Esophagus (tissue), 2 donors: ENCODE results near the gene GPR55. TPM values are rescaled to one million over a fixed set of nuclear protein-coding genes. Genes with fewer than 3 reads are reported as not detected.

ENCODE experiments used
- H3K27ac ChIP-seq, 2 donors: one replicate each; pipeline ENCODE4 v1.5.1; 2013; ENCODE audit warnings: low read depth in 2 of 2, mild to moderate bottlenecking in 2 of 2, inconsistent platforms in 1 of 2, low read length in 1 of 2, moderate library complexity in 1 of 2
- H3K27me3 ChIP-seq, 2 donors: one replicate each; pipeline ENCODE4 v1.6.1; 2013; ENCODE audit warnings: low read length in 2 of 2, control low read depth in 1 of 2, mild to moderate bottlenecking in 1 of 2; ENCODE audit not compliant: insufficient read depth in 2 of 2, control insufficient read depth in 1 of 2
- H3K36me3 ChIP-seq, 2 donors: one replicate each; pipeline ENCODE4 v1.6.1; 2013; ENCODE audit warnings: low read length in 1 of 2; ENCODE audit not compliant: control insufficient read depth in 2 of 2, insufficient read depth in 2 of 2
- H3K4me1 ChIP-seq, 2 donors: one replicate each; pipeline ENCODE4 v1.6.1; 2013; ENCODE audit warnings: low read length in 1 of 2; ENCODE audit not compliant: control insufficient read depth in 2 of 2, insufficient read depth in 2 of 2
- H3K4me3 ChIP-seq, 2 donors: one replicate each; pipeline ENCODE4 v1.5.1; 2013; ENCODE audit warnings: low read length in 2 of 2, mild to moderate bottlenecking in 2 of 2, low read depth in 1 of 2, moderate library complexity in 1 of 2
- H3K9me3 ChIP-seq, 2 donors: one replicate each; pipeline ENCODE4 v1.6.1; 2013; ENCODE audit warnings: mild to moderate bottlenecking in 2 of 2, low read depth in 1 of 2, low read length in 1 of 2, moderate library complexity in 1 of 2; ENCODE audit not compliant: control insufficient read depth in 2 of 2, insufficient read depth in 1 of 2
- WGBS, 2 donors: extraction: QIAGEN DNeasy Blood & Tissue Kit; methylation state at CpG; one replicate each; pipeline ENCODE4 v1.1.7; 2013; 5-methylcytosine and 5-hydroxymethylcytosine counted together
- polyA plus RNA-seq, 2 donors: library from polyadenylated mRNA; stranded (reverse); fragments of 200-250 nt; gene quantifications; one replicate each; pipeline ENCODE4 v1.2.3, GENCODE V29; 2013
- donor health status: healthy with polysubstance abuse.
- donor health status: Bipolar disorder and iron deficiency.

The GPR55 gene
- polyA plus RNA-seq, 2 donors: 0.28 to 0.88 TPM

DNA sequence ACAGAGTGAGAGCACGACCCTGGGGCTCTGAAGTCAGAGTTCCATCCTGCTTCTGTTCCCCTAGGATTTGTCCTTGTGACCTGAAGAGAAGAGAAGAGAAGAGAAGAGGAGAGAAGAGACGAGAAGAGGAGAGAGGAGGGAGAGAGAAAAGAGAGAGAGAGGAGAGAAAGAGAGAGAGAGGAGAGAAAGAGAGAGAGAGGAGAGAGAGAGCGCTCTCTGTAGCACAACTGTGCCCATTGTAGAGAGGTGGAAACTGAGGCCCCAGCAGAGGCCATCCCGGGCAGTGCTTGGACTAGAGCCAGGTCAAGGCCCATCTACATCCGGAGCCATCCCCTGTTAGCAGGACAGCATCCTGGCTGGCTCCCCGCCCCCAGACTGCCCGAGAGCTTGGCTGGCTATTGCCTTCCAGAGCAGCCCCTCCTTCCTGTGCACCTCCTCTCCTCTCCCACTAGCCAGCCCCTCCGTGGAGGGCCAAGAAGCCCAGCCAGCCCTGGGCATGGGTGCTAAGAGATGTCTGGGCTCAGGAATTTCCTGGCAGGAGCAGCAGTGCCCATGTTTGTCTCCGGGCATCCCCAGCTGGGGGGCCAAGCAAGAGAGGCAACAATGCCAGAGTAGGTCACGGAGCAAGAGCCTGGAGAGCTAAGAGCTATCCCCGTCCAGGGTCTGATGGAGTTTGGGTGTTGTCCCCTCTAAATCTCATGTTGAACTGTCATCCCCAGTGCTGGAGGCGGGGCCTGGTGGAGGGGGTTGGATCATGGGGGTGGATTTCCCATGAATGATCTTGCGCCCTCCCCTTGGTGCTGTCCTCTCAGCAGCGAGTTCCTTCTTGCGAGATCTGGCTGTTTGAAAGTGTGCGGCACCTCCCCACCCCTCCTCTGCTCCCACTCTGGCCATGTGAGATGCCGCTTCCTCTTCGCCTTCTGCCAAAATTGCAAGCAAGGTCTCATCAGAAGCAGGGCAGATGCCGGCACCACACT, 18.2 kb upstream of the GPR55 start:
- H3K36me3 ChIP-seq: no peaks in the 10 kb centered on the region
- H3K9me3 ChIP-seq: peaks cover 0 to 4% of the 10 kb centered on the region in 2 donors
- 60 to 61% methylated on average over 19 of the region's 19 CpGs for WGBS, 2 donors
- H3K27me3 ChIP-seq: no peaks in the 10 kb centered on the region
- no peak overlapping the region for H3K27ac ChIP-seq
- no peak overlapping the region for H3K4me3 ChIP-seq
- H3K4me1 ChIP-seq: no peaks in the 10 kb centered on the region

- H3K27ac ChIP-seq: no peak overlapping the region
- H3K4me1 ChIP-seq: no peaks in the 10 kb centered on the region
- WGBS, 2 donors: 63 to 65% methylated on average over 3 of the region's 3 CpGs
- peaks cover 0 to 4% of the 10 kb centered on the region in 2 donors for H3K9me3 ChIP-seq
- no peaks in the 10 kb centered on the region for H3K27me3 ChIP-seq
- no peak overlapping the region for H3K4me3 ChIP-seq
- H3K36me3 ChIP-seq: no peaks in the 10 kb centered on the region
These were observed 17.3 kb upstream of the GPR55 start for GRCh38 chr2:230942371-230942770.

DNA sequence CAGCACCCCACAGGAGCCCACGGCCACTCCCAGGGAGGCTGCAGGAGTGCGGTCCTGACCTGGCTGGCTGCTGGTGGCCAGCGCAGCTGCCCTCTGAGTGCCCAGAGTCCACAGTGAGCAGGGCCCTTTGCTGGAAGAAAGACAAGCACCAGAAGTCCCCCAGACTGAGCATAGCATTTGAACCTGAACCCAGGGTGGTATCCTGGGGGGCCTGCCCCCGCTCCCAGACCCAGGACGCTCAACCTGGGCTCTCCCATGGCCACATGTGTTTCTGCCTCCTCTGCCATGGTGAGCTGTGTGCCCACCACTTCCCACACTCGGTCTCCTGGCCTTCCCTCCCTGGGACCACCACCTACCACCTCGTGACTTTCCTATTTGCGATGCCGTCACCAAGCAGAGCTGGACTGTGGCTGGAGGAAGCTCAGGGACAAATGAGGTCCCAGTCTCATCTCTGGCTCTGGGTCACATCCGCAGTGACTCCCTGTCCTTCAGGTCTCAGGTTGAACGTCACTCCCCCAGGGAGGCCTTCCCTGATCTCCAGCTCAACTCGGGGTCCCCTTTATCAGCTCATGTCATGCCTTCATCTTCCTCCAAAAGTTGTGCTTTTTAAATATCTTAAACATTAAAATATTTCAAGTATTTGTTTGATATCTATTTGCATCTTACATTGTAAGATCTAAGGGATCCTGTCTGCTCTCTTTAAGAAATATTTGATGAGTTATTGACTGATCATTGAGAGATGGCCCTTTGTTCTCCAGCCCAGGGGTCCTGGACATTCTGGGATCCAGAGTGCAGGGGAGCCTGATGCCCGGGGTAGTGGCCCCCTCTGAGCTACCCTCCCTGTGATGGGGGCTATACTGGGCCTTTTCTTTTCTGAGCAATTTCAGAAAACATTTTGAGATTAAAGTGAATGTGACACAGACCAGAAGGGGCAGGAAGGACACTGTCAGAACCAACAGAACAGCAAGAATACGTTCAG, 16.4 kb upstream of the GPR55 start:
- no peaks in the 10 kb centered on the region for H3K36me3 ChIP-seq
- H3K4me3 ChIP-seq: no peak overlapping the region
- no peaks in the 10 kb centered on the region for H3K4me1 ChIP-seq
- H3K27ac ChIP-seq: no peak overlapping the region
- WGBS, 2 donors: 77 to 79% methylated on average over 14 of the region's 14 CpGs
- peaks cover 0 to 4% of the 10 kb centered on the region in 2 donors for H3K9me3 ChIP-seq
- no peaks in the 10 kb centered on the region for H3K27me3 ChIP-seq

DNA sequence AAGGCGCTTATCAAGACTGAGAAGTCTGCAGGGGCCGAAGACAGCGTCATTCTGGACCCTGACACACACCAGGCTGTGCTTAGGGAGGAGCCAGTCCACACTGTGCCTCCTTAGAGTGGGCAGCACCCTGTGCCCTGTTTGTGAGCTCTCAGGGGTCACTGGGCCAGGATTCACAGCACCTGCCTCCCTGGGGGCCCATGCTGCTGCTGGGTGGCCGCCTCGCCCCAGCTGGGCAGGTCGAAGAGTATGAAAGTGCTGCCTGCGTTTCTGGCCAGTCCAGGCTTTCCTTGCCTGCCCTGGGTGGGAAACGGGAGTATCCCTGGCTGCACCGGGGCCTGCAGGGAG, 15.4 kb upstream of the GPR55 start:
- H3K27me3 ChIP-seq: no peaks in the 10 kb centered on the region
- 81 to 91% methylated on average over 9 of the region's 9 CpGs for WGBS, 2 donors

DNA sequence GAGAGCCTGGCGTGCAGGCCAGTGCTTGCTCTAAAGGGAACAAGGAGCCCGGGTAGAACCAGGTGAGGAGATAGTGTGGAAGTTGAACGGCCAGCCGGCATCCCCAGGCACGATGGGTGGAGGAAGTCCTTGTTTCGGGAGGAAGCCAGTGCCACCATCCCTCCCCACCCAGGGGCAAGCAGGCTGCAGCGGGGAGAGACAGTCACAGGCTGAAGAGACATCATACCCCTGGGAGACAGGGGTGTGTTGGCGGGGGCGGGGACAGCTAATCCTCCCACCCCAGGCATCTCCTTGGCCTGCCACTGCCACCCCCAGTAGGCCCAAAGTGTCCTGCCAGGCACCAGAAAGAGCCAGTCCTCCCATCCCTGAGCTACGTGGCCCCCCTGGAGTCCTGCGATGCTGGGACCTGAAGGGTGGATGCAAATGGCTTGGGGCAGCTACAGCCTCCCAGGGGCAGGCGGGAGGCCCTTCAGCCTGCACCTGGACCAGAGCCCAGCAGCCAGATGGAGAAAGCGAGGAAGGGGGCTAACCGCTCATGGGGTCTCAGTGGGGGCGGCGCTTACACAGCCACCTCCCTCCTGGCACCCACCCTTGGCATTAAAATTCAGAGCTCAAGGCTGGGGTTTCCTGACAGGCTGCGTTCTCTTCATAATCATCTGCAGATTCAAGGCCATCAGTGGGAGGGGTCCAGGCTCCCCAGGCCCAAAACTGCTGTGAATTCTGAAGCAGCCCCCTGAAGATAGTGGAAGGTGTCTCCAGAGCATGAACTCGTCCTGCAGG, 14.8 kb upstream of the GPR55 start:
- Histone ChIP-seq H3K27me3 (no peaks in the 10 kb centered on the region), H3K9me3 (peaks cover 0 to 4% of the 10 kb centered on the region in 2 donors), H3K4me3 (no peak overlapping the region), H3K27ac (no peak overlapping the region), H3K4me1 (no peaks in the 10 kb centered on the region), H3K36me3 (no peaks in the 10 kb centered on the region)
- WGBS, 2 donors: 88 to 89% methylated on average over 18 of the region's 18 CpGs

More for the DNA sequence above, 15.4 kb upstream of the GPR55 start:
- no peak overlapping the region for H3K27ac ChIP-seq
- H3K4me3 ChIP-seq: no peak overlapping the region
- H3K4me1 ChIP-seq: no peaks in the 10 kb centered on the region
- peaks cover 0 to 4% of the 10 kb centered on the region in 2 donors for H3K9me3 ChIP-seq
- no peaks in the 10 kb centered on the region for H3K36me3 ChIP-seq

GRCh38 chr2:230939066-230939591, 14.1 kb upstream of the GPR55 start:
- Histone ChIP-seq H3K4me3 (no peak overlapping the region), H3K36me3 (no peaks in the 10 kb centered on the region), H3K27me3 (no peaks in the 10 kb centered on the region), H3K4me1 (no peaks in the 10 kb centered on the region), H3K9me3 (peaks cover 0 to 4% of the 10 kb centered on the region in 2 donors), H3K27ac (no peak overlapping the region)
- 91 to 98% methylated on average over 7 of the region's 7 CpGs for WGBS, 2 donors

DNA sequence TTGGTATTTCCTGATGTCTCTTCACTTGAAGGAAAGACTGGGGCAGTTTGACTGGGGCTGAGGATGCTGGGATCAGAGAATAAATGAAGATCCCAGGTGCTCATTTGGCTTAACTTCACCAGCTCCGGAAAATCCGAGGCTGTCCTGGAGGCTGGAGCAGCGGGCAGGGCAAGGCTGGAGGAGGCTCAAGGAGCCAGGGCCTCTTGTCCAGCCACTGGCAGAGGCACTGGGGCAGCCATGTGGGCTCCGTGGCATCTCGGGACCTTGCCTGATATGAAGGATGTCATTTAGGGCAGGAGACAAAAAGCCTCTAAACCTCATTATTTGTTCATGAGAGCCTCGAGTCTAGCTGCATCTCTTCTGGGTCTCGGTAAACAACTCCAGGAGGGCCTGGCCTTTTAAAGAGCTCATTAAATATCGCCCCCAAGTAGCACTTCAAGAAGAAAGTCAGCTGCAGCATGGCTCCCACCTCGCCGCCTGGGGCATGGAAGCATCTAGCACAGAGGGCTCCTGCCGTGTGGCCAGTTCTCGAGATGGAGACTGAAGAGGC, 13.5 kb upstream of the GPR55 start:
- Histone ChIP-seq H3K4me1 (no peaks in the 10 kb centered on the region), H3K27me3 (no peaks in the 10 kb centered on the region), H3K4me3 (no peak overlapping the region), H3K9me3 (peaks cover 0 to 4% of the 10 kb centered on the region in 2 donors), H3K36me3 (no peaks in the 10 kb centered on the region), H3K27ac (no peak overlapping the region)
- WGBS, 2 donors: 85 to 91% methylated on average over 12 of the region's 12 CpGs

DNA sequence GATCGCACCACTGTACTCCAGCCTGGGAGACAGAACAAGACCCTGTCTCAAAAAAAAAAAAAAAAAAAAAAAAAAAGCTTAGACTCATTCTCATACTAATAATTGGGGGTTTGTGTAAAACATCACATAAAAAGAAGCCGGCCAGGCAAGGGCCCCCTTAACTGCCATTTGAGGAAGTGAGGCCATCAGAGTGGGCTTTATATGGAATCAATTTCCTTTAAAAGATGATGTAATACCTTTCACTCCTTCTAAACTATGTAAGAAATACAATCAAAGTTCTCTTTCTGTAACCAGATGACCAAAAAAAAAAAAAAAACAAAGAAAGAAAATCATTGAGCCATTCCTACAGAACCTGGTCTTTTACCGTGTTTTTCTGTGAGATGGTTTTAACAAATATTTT, 13.1 kb upstream of the GPR55 start:
- WGBS, 2 donors: 86 to 95% methylated on average over 3 of the region's 3 CpGs

More for the DNA sequence above, 13.1 kb upstream of the GPR55 start:
- Histone ChIP-seq H3K36me3 (no peaks in the 10 kb centered on the region), H3K4me1 (no peaks in the 10 kb centered on the region), H3K9me3 (peaks cover 0 to 4% of the 10 kb centered on the region in 2 donors), H3K27me3 (no peaks in the 10 kb centered on the region), H3K27ac (no peak overlapping the region), H3K4me3 (no peak overlapping the region)
